Inferior parietal cortex (tissue), 1 donor: ENCODE data around the gene TMA7B.
"Not testable (repeated sequence)": the region's sequence is repeated elsewhere in the genome, so short reads cannot be mapped to it uniquely, and the experiment has no call there.

Experiments
- DNase-seq: peaks from one replicate; pipeline ENCODE4 v3.0.0-alpha.2; 2016; ENCODE audit errors: extremely low spot score

TMA7B gene

DNA sequence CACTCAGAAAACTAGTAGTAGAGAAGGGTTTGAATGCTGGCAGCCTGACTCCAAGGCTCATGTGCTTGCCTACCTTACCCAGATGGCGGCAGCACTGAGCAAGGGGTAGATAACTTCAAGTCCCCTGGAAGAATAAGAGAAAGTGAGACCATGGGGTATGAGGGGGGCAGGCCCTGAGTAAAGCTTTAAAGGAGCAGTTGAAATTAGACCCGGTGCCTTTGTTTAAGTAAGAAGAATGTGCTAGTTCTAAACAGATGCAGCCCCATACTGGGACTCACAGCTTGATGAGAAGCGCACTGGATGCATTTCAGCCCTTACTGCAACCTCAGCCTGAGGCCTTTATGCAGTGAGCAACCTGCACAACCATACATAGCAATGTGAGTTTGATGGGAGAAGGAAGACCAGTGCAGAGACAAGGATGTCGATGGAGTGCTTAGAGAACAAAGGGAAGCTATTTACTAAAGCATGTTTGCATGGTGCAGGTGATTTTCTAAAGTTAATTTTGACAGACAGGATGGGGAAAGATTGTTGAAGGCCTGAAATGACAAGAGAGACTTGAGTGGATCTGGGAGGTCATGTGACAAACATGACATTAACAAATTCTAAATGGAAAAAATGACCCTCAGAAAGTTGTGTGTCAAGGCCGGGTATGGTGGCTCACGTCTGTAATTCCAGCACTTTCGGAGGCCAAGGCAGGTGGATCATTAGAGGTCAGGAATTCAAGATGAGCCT lies 27.1 kb upstream of the TMA7B start:
- DNase-seq = no peak

DNA sequence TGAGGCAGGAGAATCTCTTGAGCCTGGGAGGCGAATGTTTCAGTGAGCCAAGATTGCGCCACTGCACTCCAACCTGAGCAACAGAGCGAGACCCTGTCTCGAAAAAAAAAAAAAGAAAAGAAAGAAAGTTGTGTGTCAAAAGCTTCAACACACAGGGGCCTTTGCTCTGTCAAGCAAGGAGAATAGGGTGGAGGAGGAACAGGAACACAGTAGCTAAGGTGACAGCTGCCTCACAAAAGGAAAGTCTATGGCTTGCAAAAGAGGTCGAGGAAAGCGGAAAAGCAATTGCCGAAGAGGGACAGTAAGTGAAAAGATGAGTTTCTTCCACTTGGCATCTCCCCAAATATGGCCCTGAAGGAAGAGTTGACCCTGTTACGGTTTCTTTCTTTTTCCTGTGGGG lies 26.5 kb upstream of the TMA7B start:
- DNase-seq = no peak

DNA sequence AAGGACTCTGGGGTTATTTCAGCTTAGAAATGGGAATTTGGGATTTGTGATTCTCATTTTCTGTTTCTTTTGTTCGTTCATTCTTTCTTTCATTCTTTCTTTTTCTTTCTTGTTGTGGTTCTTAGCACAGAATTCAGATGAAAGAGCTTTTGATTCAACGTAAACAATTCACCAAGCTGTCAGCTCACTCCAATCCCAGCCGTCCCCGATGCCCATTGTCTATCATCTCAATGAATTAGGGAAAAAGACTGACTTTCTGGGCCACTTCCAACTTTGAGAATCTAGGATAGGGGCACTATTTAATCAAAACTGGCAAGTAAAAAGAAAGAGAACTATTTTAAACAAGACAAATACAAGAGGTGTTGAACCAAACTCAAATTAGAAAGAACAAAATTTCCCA lies 25.1 kb upstream of the TMA7B start:
- DNase-seq = no peak

- no peak for DNase-seq
Measured at GRCh38 chr22:39935612-39936011, 24.6 kb upstream of the TMA7B start.

GRCh38 chr22:39936523-39937145 lies 23.6 kb upstream of the TMA7B start:
- no peak for DNase-seq

DNA sequence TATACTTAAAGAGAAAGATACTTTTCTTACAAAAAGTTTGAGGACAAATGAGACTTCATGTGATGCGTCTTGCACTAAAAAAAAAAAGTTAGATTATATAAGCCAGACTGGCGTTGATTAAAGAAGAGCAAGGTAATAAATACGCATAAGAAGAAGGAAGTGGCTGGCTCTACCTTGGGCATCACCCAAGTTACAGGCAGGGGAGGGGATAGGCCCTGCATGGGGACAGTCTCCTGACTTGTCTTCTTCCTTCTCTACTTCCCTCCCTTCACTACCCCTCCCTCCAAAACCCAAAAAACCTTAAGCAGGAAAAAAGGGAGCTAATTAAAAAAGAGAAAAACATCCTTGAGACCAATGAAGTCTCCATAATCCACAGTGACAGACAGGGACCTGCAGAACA lies 22.3 kb upstream of the TMA7B start:
- DNase-seq = no peak

DNA sequence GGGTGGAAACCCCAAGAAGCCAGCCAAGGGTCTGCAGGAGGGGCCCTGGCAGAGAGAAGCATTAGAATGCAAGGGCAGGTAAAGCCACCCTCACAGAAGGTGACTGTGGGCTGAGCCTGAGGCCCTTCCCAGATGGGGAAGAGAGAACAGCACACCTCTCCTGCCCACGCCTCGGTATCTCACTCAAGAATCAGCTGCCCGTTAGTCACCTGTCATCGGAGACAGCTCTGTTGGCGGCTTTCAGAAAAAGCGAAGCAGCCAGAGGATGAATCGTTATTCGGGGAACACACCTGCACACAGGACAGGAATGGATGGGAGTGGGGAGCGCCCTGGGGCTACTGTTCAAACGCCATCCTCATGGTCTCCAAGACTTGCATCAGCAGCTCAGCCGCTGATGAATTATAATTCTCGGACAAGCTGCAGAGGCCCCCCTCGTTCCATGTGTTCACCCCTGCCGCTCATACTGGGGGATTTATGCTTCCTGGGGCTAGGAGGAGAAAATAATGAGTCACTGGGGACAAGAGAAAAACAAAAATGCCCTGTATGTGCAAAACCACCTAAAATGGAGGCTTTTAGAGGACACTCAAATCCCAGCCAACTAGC lies 21.6 kb upstream of the TMA7B start:
- no peak for DNase-seq

GRCh38 chr22:39939830-39940229 lies 20.4 kb upstream of the TMA7B start:
- no peak for DNase-seq

- DNase-seq = no peak
Measured at GRCh38 chr22:39940757-39941305, 19.4 kb upstream of the TMA7B start.

DNA sequence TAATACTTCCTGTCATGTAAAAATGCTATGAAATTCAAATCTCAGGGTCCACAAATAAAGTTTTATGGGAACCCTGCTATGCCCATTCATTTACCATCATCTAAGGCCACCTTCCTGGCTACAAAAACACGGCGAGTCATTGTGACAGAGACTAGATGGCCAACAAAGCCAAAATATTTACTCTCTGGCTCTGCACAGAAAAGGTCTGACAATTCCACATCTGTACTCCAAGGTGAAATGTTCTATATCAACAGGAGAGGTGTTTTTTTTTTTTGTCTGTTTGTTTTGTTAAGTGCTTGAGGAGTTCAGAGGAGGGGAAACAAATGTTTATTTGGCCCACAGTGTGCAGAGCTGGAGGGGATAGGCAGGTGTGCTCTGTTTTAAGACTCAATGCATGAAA lies 18.6 kb upstream of the TMA7B start:
- DNase-seq = no peak

- no peak for DNase-seq
Measured at GRCh38 chr22:39942439-39943230, 17.6 kb upstream of the TMA7B start.

- DNase-seq = no peak
Measured at GRCh38 chr22:39943337-39943736, 16.9 kb upstream of the TMA7B start.

GRCh38 chr22:39943953-39944872 lies 16.0 kb upstream of the TMA7B start:
- DNase-seq = no peak

GRCh38 chr22:39946126-39946502 lies 14.1 kb upstream of the TMA7B start:
- DNase-seq = no peak

DNA sequence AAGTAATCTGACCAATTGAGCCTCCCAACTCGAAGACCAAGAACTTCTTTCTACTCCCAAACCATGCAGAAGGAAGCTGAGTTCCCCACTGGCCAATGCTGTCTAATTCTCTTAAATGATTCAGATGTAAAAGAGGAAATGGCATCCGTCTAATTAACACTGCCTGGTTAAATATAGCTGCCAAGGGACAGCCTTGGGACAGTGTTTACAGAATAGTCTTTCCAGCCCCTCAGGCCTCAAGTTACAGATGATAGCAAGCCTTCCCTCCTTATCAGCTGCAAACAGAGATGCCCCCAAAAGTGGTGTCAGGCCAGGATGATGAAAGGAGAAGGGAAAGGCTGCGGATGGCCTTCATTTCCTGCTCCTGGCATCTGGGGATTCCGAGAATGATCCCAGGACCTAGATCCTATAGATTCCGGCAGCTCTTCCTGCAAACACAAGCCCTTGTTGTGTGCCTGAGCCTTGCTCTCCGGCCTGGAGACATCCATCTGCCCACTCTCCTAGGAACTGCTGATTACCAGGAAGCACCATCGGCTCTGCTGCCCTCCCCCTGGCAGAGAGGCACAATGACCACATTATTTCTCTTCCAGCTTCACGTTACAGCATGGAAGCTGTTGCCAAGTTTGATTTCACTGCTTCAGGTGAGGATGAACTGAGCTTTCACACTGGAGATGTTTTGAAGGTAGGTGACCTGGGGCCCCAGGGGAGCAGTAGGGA lies 13.5 kb upstream of the TMA7B start:
- no peak for DNase-seq

GRCh38 chr22:39947220-39948216 lies 12.7 kb upstream of the TMA7B start:
- DNase-seq = no peak

- DNase-seq = no peak
Measured at GRCh38 chr22:39949964-39950737, 10.0 kb upstream of the TMA7B start.

DNA sequence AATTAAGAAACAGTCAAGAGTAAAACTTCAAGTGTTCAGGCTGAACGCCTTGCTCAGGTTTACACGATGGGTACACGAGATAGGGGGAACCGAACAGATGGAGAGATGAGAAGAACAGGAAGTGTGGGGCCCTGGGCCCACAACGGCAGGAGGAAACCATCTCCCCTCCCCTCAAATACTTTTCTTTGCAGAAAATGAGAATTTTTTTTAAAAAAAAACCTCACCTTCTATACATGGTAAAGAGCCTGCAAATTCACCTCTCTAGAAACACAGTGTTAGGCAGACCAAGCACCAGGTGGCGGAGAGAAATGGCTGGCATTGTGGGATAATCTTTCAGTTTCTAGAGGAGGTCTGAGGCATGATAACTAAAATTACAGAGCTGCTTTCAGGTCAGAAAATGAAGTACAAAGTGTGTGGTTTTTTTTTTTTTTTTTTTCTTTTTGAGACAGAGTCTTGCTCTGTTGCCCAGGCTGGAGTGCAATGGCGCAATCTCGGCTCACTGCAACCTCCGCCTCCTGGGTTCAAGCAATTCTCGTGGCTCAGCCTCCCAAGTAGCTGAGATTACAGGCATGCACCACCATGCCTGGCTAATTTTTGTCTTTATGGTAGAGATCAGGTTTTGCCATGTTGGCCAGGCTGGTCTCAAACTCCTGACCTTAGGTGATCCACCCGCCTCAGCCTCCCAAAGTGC lies 8.4 kb upstream of the TMA7B start:
- DNase-seq = not testable (repeated sequence)
